Measurements from ENCODE around the gene ZNF785.

ZNF785 gene

GRCh38 chr16:30603945-30604315 is 18.4 kb upstream of the ZNF785 start:
- TF ChIP-seq POLR2AphosphoS5 (IDR thresholded peaks at IDR 0.05; ENCODE audit: low read depth, low read length) (no peak), SIN3A (IDR thresholded peaks at IDR 0.05; ENCODE audit: borderline replicate concordance, insufficient read depth, low read length) (no peak), FOXP2 (optimal IDR thresholded peaks at IDR 0.05; ENCODE audit: borderline replicate concordance, extremely low read depth, extremely low read length, insufficient read depth) (no peak), REST (IDR thresholded peaks at IDR 0.05; ENCODE audit: insufficient read depth in 1 of 2, low read depth in 2 of 2, low read length in 2 of 2) (no peak), TAF1 (IDR thresholded peaks at IDR 0.05; ENCODE audit: borderline replicate concordance, insufficient read depth, low read length) (no peak)

- TF ChIP-seq SIN3A (IDR thresholded peaks at IDR 0.05; ENCODE audit: borderline replicate concordance, insufficient read depth, low read length) = no peak
- TF ChIP-seq TAF1 (IDR thresholded peaks at IDR 0.05; ENCODE audit: borderline replicate concordance, insufficient read depth, low read length) = no peak
- TF ChIP-seq FOXP2 (optimal IDR thresholded peaks at IDR 0.05; ENCODE audit: borderline replicate concordance, extremely low read depth, extremely low read length, insufficient read depth) = no peak
- no peak for TF ChIP-seq POLR2AphosphoS5 (IDR thresholded peaks at IDR 0.05; ENCODE audit: low read depth, low read length)
- TF ChIP-seq REST (IDR thresholded peaks at IDR 0.05; ENCODE audit: insufficient read depth in 1 of 2, low read depth in 2 of 2, low read length in 2 of 2) = no peak
Observed at GRCh38 chr16:30602616-30603277, 17.2 kb upstream of the ZNF785 start.

GRCh38 chr16:30601966-30602365 is 16.5 kb upstream of the ZNF785 start:
- TF ChIP-seq REST (IDR thresholded peaks at IDR 0.05; ENCODE audit: insufficient read depth in 1 of 2, low read depth in 2 of 2, low read length in 2 of 2) (no peak), FOXP2 (optimal IDR thresholded peaks at IDR 0.05; ENCODE audit: borderline replicate concordance, extremely low read depth, extremely low read length, insufficient read depth) (no peak), TAF1 (IDR thresholded peaks at IDR 0.05; ENCODE audit: borderline replicate concordance, insufficient read depth, low read length) (no peak), SIN3A (IDR thresholded peaks at IDR 0.05; ENCODE audit: borderline replicate concordance, insufficient read depth, low read length) (no peak), POLR2AphosphoS5 (IDR thresholded peaks at IDR 0.05; ENCODE audit: low read depth, low read length) (no peak)

GRCh38 chr16:30600929-30601328 is 15.4 kb upstream of the ZNF785 start:
- TF ChIP-seq REST (IDR thresholded peaks at IDR 0.05; ENCODE audit: insufficient read depth in 1 of 2, low read depth in 2 of 2, low read length in 2 of 2) (no peak), SIN3A (IDR thresholded peaks at IDR 0.05; ENCODE audit: borderline replicate concordance, insufficient read depth, low read length) (no peak), POLR2AphosphoS5 (IDR thresholded peaks at IDR 0.05; ENCODE audit: low read depth, low read length) (no peak), FOXP2 (optimal IDR thresholded peaks at IDR 0.05; ENCODE audit: borderline replicate concordance, extremely low read depth, extremely low read length, insufficient read depth) (no peak), TAF1 (IDR thresholded peaks at IDR 0.05; ENCODE audit: borderline replicate concordance, insufficient read depth, low read length) (no peak)

All from PFSK-1 (cell line).